ENCODE data around the gene RBSN.
"Not testable (repeated sequence)": the region's sequence is repeated elsewhere in the genome, so short reads cannot be mapped to it uniquely, and the experiment has no call there.

The RBSN gene

GRCh38 chr3:15098503-15099363 is at the start of gene RBSN:
Gene RBSN (minus strand): TSS chr3:15099148. CDS start chr3:15096120, 3,028 bp downstream.
- DNase-seq (ENCODE audit: low read depth in 2 of 2), result peak; percentile 87

GRCh38 chr3:15148614-15149013 is 49.7 kb upstream of the RBSN start:
- DNase-seq (ENCODE audit: low read depth in 2 of 2), result no peak

GRCh38 chr3:15136885-15137284 is 37.9 kb upstream of the RBSN start:
- DNase-seq (ENCODE audit: low read depth in 2 of 2), result not testable (repeated sequence)

- DNase-seq (ENCODE audit: low read depth in 2 of 2), result not testable (repeated sequence)
Measured at GRCh38 chr3:15134968-15135367, 36.0 kb upstream of the RBSN start.

GRCh38 chr3:15128403-15128802 is 29.5 kb upstream of the RBSN start:
- not testable (repeated sequence) for DNase-seq (ENCODE audit: low read depth in 2 of 2)

GRCh38 chr3:15126975-15127374 is 28.0 kb upstream of the RBSN start:
- not testable (repeated sequence) for DNase-seq (ENCODE audit: low read depth in 2 of 2)

- DNase-seq (ENCODE audit: low read depth in 2 of 2), result no peak
Measured at GRCh38 chr3:15122398-15122797, 23.4 kb upstream of the RBSN start.

GRCh38 chr3:15121936-15122335 is 23.0 kb upstream of the RBSN start:
- no peak for DNase-seq (ENCODE audit: low read depth in 2 of 2)

GRCh38 chr3:15120986-15121385 is 22.0 kb upstream of the RBSN start:
- no peak for DNase-seq (ENCODE audit: low read depth in 2 of 2)

GRCh38 chr3:15117011-15117410 is 18.1 kb upstream of the RBSN start:
- DNase-seq (ENCODE audit: low read depth in 2 of 2), result no peak

- DNase-seq (ENCODE audit: low read depth in 2 of 2), result no peak
Measured at GRCh38 chr3:15116032-15116669, 17.2 kb upstream of the RBSN start.

GRCh38 chr3:15114466-15115358 is 15.8 kb upstream of the RBSN start:
- DNase-seq (ENCODE audit: low read depth in 2 of 2), result no peak

GRCh38 chr3:15113884-15114283 is 14.9 kb upstream of the RBSN start:
- DNase-seq (ENCODE audit: low read depth in 2 of 2), result no peak

- no peak for DNase-seq (ENCODE audit: low read depth in 2 of 2)
Measured at GRCh38 chr3:15113471-15113870, 14.5 kb upstream of the RBSN start.

GRCh38 chr3:15112011-15112410 is 13.1 kb upstream of the RBSN start:
- no peak for DNase-seq (ENCODE audit: low read depth in 2 of 2)

- DNase-seq (ENCODE audit: low read depth in 2 of 2), result no peak
Measured at GRCh38 chr3:15110206-15110605, 11.3 kb upstream of the RBSN start.

- DNase-seq (ENCODE audit: low read depth in 2 of 2), result no peak
Measured at GRCh38 chr3:15108869-15109268, 9.9 kb upstream of the RBSN start.

GRCh38 chr3:15108082-15108545 is 9.2 kb upstream of the RBSN start:
- DNase-seq (ENCODE audit: low read depth in 2 of 2), result peak; percentile 32 to 34

- DNase-seq (ENCODE audit: low read depth in 2 of 2), result no peak
Measured at GRCh38 chr3:15107075-15107947, 8.4 kb upstream of the RBSN start.

GRCh38 chr3:15102836-15103235 is 3.9 kb upstream of the RBSN start:
- no peak for DNase-seq (ENCODE audit: low read depth in 2 of 2)

GRCh38 chr3:15102256-15102655 is 3.3 kb upstream of the RBSN start:
- DNase-seq (ENCODE audit: low read depth in 2 of 2), result no peak
